CD4-positive, alpha-beta T cell (primary cell): ENCODE data around the gene PODN. TPM values are rescaled to one million over a fixed set of nuclear protein-coding genes. Genes with fewer than 3 reads are reported as not detected.

Experiments used
- ATAC-seq: fragments of 200-7000 bp; cut with Tn5 transposase; one replicate; pipeline ENCODE4 v1.10.0; 2022; ENCODE audit warnings: mild to moderate bottlenecking; ENCODE audit not compliant: poor library complexity
- CTCF ChIA-PET: fragments of 350-600 bp; sonication (Branson Sonifier 250); formaldehyde crosslinking; loops from one replicate; lab custom pipeline; 2021; ENCODE audit warnings: antibody characterized with exemption, inconsistent platforms; lab: Charles Lee
- POLR2A ChIA-PET: fragments of 350-600 bp; sonication (Branson Sonifier 250); formaldehyde crosslinking; loops from one replicate; lab custom pipeline; 2021; ENCODE audit warnings: antibody characterized with exemption, inconsistent platforms; lab: Charles Lee
- DNase-seq, 14 experiments: peaks; one replicate each; pipeline ENCODE4 v3.0.0-alpha.2; 2013 to 2020; ENCODE audit warnings: mixed read lengths in 2 of 14
- H3K27ac ChIP-seq, 2 donors: one replicate each; pipeline versions ENCODE4 v1.5.1 to v1.7.0; 2013; ENCODE audit warnings: low read length in 2 of 2, low read depth in 1 of 2, mild to moderate bottlenecking in 1 of 2
- H3K27me3 ChIP-seq, 2 experiments: 1 replicate in 1 of 2; 2 replicates in 1 of 2; pipeline versions ENCODE4 v1.6.1 to v1.7.0; 2013; ENCODE audit warnings: low read length in 2 of 2, control low read depth in 1 of 2, mild to moderate bottlenecking in 1 of 2, moderate library complexity in 1 of 2; ENCODE audit not compliant: insufficient read depth in 2 of 2, control insufficient read depth in 1 of 2
- H3K36me3 ChIP-seq: one replicate; pipeline ENCODE4 v1.6.1; 2013; ENCODE audit warnings: low read length, control low read depth; ENCODE audit not compliant: insufficient read depth
- H3K4me1 ChIP-seq: one replicate; pipeline ENCODE4 v1.6.1; 2013; ENCODE audit warnings: low read length, control low read depth; ENCODE audit not compliant: insufficient read depth
- H3K4me3 ChIP-seq: one replicate; pipeline ENCODE4 v1.5.1; 2013; ENCODE audit warnings: mild to moderate bottlenecking, low read length, moderate library complexity
- H3K9me3 ChIP-seq, 2 experiments: 1 replicate in 1 of 2; 2 replicates in 1 of 2; pipeline versions ENCODE4 v1.6.1 to v1.7.0; 2013; ENCODE audit warnings: low read length in 2 of 2, mild to moderate bottlenecking in 2 of 2, control low read depth in 1 of 2, moderate library complexity in 1 of 2; ENCODE audit not compliant: control insufficient read depth in 1 of 2, insufficient read depth in 1 of 2
- H3K27ac Mint-ChIP-seq: one replicate; pipeline ENCODE4 v1.8.0; 2020; ENCODE audit warnings: mixed read lengths
- H3K27me3 Mint-ChIP-seq: one replicate; pipeline ENCODE4 v1.8.0; 2021; ENCODE audit warnings: mixed read lengths
- H3K36me3 Mint-ChIP-seq: one replicate; pipeline ENCODE4 v1.8.0; 2021; ENCODE audit warnings: low read depth, mixed read lengths
- H3K4me1 Mint-ChIP-seq: one replicate; pipeline ENCODE4 v1.8.0; 2021; ENCODE audit warnings: low read depth, mixed read lengths
- H3K4me3 Mint-ChIP-seq: one replicate; pipeline ENCODE4 v1.8.0; 2020; ENCODE audit warnings: mild to moderate bottlenecking, mixed read lengths
- H3K9me3 Mint-ChIP-seq: one replicate; pipeline ENCODE4 v1.8.0; 2020; ENCODE audit warnings: mixed read lengths
- intact Hi-C, 2 experiments: fragments of 100-400 bp; cut with DNase I in 1 of 2; cut with micrococcal nuclease in 1 of 2; formaldehyde crosslinking; loops; one replicate each; pipeline versions ENCODE4 v1.15.1 to v1.9.0; 2023 to 2025; cut with DNase I, micrococcal nuclease
- total RNA-seq, 174 experiments: library from RNA in 2 of 174; stranded (reverse) in 2 of 174; gene quantifications; one replicate each; pipeline ENCODE4 v1.2.3 and lab custom pipeline; 2021 to 2026
- TF ChIP-seq, protein P1 (sequence below): fragments of 200-600 bp; IDR thresholded peaks from one replicate; pipeline ENCODE4 v1.8.0; 2022; ENCODE audit warnings: antibody characterized with exemption, mild to moderate bottlenecking

PODN gene
- total RNA-seq, 2 experiments from 2014 or later, result not detected

DNA sequence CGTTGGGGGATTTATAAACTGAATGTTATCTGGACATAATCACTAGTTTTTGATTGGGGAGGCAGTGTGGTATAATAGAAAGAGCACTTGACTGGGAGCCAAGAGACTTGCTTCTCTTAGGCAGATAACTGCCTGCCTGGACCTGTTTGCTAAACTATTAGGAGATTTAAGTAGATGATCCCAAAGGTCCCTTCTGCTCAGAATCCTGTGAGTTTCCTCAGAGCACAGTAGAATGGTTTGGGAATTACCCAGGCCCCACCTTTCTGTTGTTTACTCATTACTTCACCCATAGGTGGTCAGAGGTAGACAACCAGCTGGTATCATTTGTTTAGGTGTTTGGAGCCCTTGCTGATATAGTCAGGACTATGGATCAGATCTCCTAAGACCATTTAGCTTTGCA lies 10.3 kb upstream of the PODN start:
- ChIA-PET CTCF (no interaction called here), POLR2A (no interaction called here)
- no peaks in the 10 kb centered on the region for H3K9me3 Mint-ChIP-seq
- Histone ChIP-seq H3K27me3 (no peaks in the 10 kb centered on the region), H3K9me3 (no peaks in the 10 kb centered on the region), H3K36me3 (peaks cover 56% of the 10 kb centered on the region), H3K4me3 (no peak overlapping the region), H3K27ac (no peak overlapping the region), H3K4me1 (no peaks in the 10 kb centered on the region)
- no peaks in the 10 kb centered on the region for H3K27me3 Mint-ChIP-seq
- no peaks in the 10 kb centered on the region for H3K4me1 Mint-ChIP-seq
- TF ChIP-seq, protein P1, sequence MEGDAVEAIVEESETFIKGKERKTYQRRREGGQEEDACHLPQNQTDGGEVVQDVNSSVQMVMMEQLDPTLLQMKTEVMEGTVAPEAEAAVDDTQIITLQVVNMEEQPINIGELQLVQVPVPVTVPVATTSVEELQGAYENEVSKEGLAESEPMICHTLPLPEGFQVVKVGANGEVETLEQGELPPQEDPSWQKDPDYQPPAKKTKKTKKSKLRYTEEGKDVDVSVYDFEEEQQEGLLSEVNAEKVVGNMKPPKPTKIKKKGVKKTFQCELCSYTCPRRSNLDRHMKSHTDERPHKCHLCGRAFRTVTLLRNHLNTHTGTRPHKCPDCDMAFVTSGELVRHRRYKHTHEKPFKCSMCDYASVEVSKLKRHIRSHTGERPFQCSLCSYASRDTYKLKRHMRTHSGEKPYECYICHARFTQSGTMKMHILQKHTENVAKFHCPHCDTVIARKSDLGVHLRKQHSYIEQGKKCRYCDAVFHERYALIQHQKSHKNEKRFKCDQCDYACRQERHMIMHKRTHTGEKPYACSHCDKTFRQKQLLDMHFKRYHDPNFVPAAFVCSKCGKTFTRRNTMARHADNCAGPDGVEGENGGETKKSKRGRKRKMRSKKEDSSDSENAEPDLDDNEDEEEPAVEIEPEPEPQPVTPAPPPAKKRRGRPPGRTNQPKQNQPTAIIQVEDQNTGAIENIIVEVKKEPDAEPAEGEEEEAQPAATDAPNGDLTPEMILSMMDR, result no peak
- DNase-seq, result no peak
- H3K36me3 Mint-ChIP-seq, result peaks cover 76% of the 10 kb centered on the region
- intact Hi-C loops, result no loop called here
- no peak for ATAC-seq
- no peak overlapping the region for H3K27ac Mint-ChIP-seq
- no peak overlapping the region for H3K4me3 Mint-ChIP-seq

DNA sequence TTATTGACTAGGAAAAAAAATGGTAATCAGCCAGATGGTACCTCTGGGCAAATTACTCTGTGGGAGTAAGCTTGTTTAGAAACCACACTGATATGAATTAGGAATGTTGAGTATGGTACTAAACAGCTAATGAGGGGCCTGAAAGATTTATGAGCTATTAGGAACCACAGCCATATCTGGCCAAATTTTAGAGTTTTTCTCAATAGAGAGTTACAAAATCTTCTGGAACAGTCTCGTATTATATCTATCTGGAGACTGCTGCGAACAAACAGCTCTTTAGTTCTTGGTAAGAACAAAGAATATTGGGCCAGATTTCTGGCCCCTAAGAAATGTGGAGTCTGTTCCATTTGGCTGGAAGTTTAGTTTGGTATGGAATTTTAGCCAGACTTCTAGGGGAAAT lies 4.9 kb upstream of the PODN start:
- peaks cover 25% of the 10 kb centered on the region for H3K36me3 Mint-ChIP-seq
- peaks cover 6% of the 10 kb centered on the region for H3K4me1 Mint-ChIP-seq
- Histone ChIP-seq H3K9me3 (peaks cover 0 to under 1% of the 10 kb centered on the region in 2 experiments), H3K36me3 (peaks cover 14% of the 10 kb centered on the region), H3K4me1 (peaks cover 6% of the 10 kb centered on the region), H3K27me3 (peaks cover 17 to 22% of the 10 kb centered on the region in 2 experiments), H3K27ac (no peak overlapping the region), H3K4me3 (no peak overlapping the region)
- ATAC-seq (no peak), DNase-seq (no peak)
- H3K27me3 Mint-ChIP-seq, result peaks cover 21% of the 10 kb centered on the region
- TF ChIP-seq, protein P1, result no peak
- ChIA-PET POLR2A (no interaction called here), CTCF (interaction anchor here (1.5 kb wide), 1 partner anchor 15 kb away, joined by 4 read pairs; no protein-coding TSS in a partner anchor)
- intact Hi-C loops, result no loop called here
- H3K27ac Mint-ChIP-seq, result no peak overlapping the region
- no peak overlapping the region for H3K4me3 Mint-ChIP-seq
- H3K9me3 Mint-ChIP-seq, result no peaks in the 10 kb centered on the region

DNA sequence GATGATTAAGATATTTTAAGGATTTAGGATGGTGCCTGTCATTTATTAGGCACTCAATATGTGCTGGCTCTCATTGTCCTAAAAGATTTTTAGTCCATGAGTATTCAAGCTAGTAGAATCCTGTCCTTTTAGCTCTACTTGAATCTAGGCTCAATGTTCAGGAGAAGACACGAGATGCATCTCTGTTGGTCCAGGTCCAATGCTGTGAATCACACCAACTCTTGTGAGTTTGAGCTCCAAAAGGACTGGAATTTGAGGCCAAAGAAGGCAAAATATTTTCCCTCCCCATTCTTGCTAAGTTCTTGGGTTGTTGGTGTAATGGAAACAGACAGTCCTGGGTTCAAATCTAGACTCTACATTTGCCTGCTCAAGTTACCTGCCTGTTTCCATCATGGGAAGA lies 1.4 kb upstream of the PODN start:
- Histone ChIP-seq H3K9me3 (peaks cover 0 to 14% of the 10 kb centered on the region in 2 experiments), H3K4me3 (no peak overlapping the region), H3K36me3 (no peaks in the 10 kb centered on the region), H3K27ac (no peak overlapping the region), H3K27me3 (peaks cover 35 to 55% of the 10 kb centered on the region in 2 experiments), H3K4me1 (peaks cover 20% of the 10 kb centered on the region)
- ATAC-seq (no peak), DNase-seq (no peak)
- peaks cover 17% of the 10 kb centered on the region for H3K4me1 Mint-ChIP-seq
- no peaks in the 10 kb centered on the region for H3K36me3 Mint-ChIP-seq
- H3K27me3 Mint-ChIP-seq, result peaks cover 40% of the 10 kb centered on the region
- no peaks in the 10 kb centered on the region for H3K9me3 Mint-ChIP-seq
- POLR2A ChIA-PET, result interaction anchor here (0.9 kb wide), 1 partner anchor 12 kb away, joined by 3 read pairs; no protein-coding TSS in a partner anchor
- H3K27ac Mint-ChIP-seq, result no peak overlapping the region
- H3K4me3 Mint-ChIP-seq, result no peak overlapping the region
- CTCF ChIA-PET, result no interaction called here
- TF ChIP-seq, protein P1, result no peak
- intact Hi-C loops, result no loop called here
